DOHH2 (cell line): ENCODE measurements around the gene DPP6.

Source experiments
- H3F3A ChIP-seq: fragments of 200-600 bp; sonication (generic), shearing (Covaris generic); 2 replicates; pipeline ENCODE4 v1.6.0; 2016; ENCODE audit warnings: antibody characterized with exemption, mild to moderate bottlenecking; ENCODE audit not compliant: control insufficient read depth, insufficient read depth
- H3K27ac ChIP-seq: fragments of 200-600 bp; sonication (generic); 2 replicates; pipeline ENCODE4 v1.5.1; 2014; ENCODE audit warnings: low read depth, mild to moderate bottlenecking, low read length, moderate library complexity
- H3K27me3 ChIP-seq: fragments of 200-600 bp; sonication (generic); 2 replicates; pipeline ENCODE4 v1.6.1; 2014; ENCODE audit warnings: mild to moderate bottlenecking, low read length, mixed read lengths; ENCODE audit not compliant: control insufficient read depth
- H3K36me3 ChIP-seq: fragments of 200-600 bp; sonication (generic); 2 replicates; pipeline ENCODE4 v1.6.1; 2014; ENCODE audit warnings: mild to moderate bottlenecking, low read length, moderate library complexity, mixed read lengths; ENCODE audit not compliant: control insufficient read depth
- H3K4me1 ChIP-seq: fragments of 200-600 bp; sonication (generic); 2 replicates; pipeline ENCODE4 v1.6.1; 2014; ENCODE audit warnings: mild to moderate bottlenecking, low read length, mixed read lengths; ENCODE audit not compliant: control insufficient read depth
- H3K4me2 ChIP-seq: fragments of 200-600 bp; sonication (generic); 2 replicates; pipeline ENCODE4 v1.6.0; 2014; ENCODE audit warnings: mild to moderate bottlenecking, low read length, moderate library complexity
- H3K4me3 ChIP-seq: fragments of 200-600 bp; sonication (generic); 2 replicates; pipeline ENCODE4 v1.5.1; 2014; ENCODE audit warnings: mild to moderate bottlenecking, low read length, mixed read lengths
- H3K79me2 ChIP-seq: fragments of 200-600 bp; sonication (generic); 2 replicates; pipeline ENCODE4 v1.6.1; 2014; ENCODE audit warnings: mild to moderate bottlenecking, low read length, mixed read lengths; ENCODE audit not compliant: control insufficient read depth
- H3K9me2 ChIP-seq: fragments of 200-600 bp; sonication (generic); replicated peaks from 2 replicates; pipeline ENCODE4 v1.6.1; 2014; ENCODE audit warnings: mild to moderate bottlenecking, low read length, mixed read lengths; ENCODE audit not compliant: control insufficient read depth
- H3K9me3 ChIP-seq: fragments of 200-600 bp; sonication (generic); 2 replicates; pipeline ENCODE4 v1.6.1; 2014; ENCODE audit warnings: antibody characterized with exemption, low read length, mixed read lengths; ENCODE audit not compliant: control insufficient read depth, insufficient read depth
- H4K20me1 ChIP-seq: fragments of 200-600 bp; sonication (generic); 2 replicates; pipeline ENCODE4 v1.6.0; 2014; ENCODE audit warnings: low read depth, mild to moderate bottlenecking, antibody characterized with exemption, low read length, moderate library complexity; ENCODE audit not compliant: control insufficient read depth, insufficient read depth
- CTCF ChIP-seq: fragments of 200-600 bp; sonication (generic); IDR thresholded peaks from one replicate; pipeline ENCODE4 v1.5.1; 2014; ENCODE audit warnings: antibody characterized with exemption, mild to moderate bottlenecking, low read depth, low read length; ENCODE audit not compliant: poor library complexity, severe bottlenecking
- EZH2phosphoT487 ChIP-seq: fragments of 200-600 bp; sonication (generic); IDR thresholded peaks from 2 replicates; pipeline ENCODE4 v1.6.1; 2017; ENCODE audit warnings: borderline replicate concordance, mild to moderate bottlenecking, antibody characterized with exemption, low read length, moderate library complexity, mixed read lengths

The DPP6 gene

GRCh38 chr7:154709840-154710520 lies 657.8 kb downstream of the DPP6 start:
- H3K4me2 ChIP-seq = no peak overlapping the region
- no peak overlapping the region for H3K4me3 ChIP-seq
- no peak for TF ChIP-seq EZH2phosphoT487
- no peak for TF ChIP-seq CTCF
- H3K9me2 ChIP-seq = no peaks in the 10 kb centered on the region
- no peaks in the 10 kb centered on the region for H3K4me1 ChIP-seq
- peaks cover 12% of the 10 kb centered on the region for H3K9me3 ChIP-seq
- H3K36me3 ChIP-seq = no peaks in the 10 kb centered on the region
- no peaks in the 10 kb centered on the region for H3F3A ChIP-seq
- no peaks in the 10 kb centered on the region for H3K27me3 ChIP-seq
- H4K20me1 ChIP-seq = no peaks in the 10 kb centered on the region
- H3K27ac ChIP-seq = no peak overlapping the region
- H3K79me2 ChIP-seq = no peaks in the 10 kb centered on the region

GRCh38 chr7:154720016-154720415 lies 667.8 kb downstream of the DPP6 start:
- no peaks in the 10 kb centered on the region for H3K79me2 ChIP-seq
- no peaks in the 10 kb centered on the region for H4K20me1 ChIP-seq
- H3K4me3 ChIP-seq = no peak overlapping the region
- no peaks in the 10 kb centered on the region for H3F3A ChIP-seq
- H3K4me2 ChIP-seq = no peak overlapping the region
- TF ChIP-seq EZH2phosphoT487 (no peak), CTCF (no peak)
- H3K27ac ChIP-seq = no peak overlapping the region
- no peaks in the 10 kb centered on the region for H3K27me3 ChIP-seq
- no peaks in the 10 kb centered on the region for H3K9me2 ChIP-seq
- no peaks in the 10 kb centered on the region for H3K36me3 ChIP-seq
- peaks cover 10% of the 10 kb centered on the region; the same call in 1 of the 2 replicates for H3K9me3 ChIP-seq
- H3K4me1 ChIP-seq = no peaks in the 10 kb centered on the region

GRCh38 chr7:154721086-154721485 lies 668.9 kb downstream of the DPP6 start:
- H3F3A ChIP-seq = no peaks in the 10 kb centered on the region
- H3K27me3 ChIP-seq = no peaks in the 10 kb centered on the region
- TF ChIP-seq EZH2phosphoT487 (no peak), CTCF (no peak)

More at GRCh38 chr7:154721086-154721485, 668.9 kb downstream of the DPP6 start:
- Histone ChIP-seq H3K27ac (no peak overlapping the region), H3K9me3 (peaks cover 16% of the 10 kb centered on the region), H3K79me2 (no peaks in the 10 kb centered on the region), H3K4me3 (no peak overlapping the region), H3K9me2 (no peaks in the 10 kb centered on the region), H3K4me1 (no peaks in the 10 kb centered on the region), H4K20me1 (no peaks in the 10 kb centered on the region), H3K4me2 (no peak overlapping the region), H3K36me3 (no peaks in the 10 kb centered on the region)
